NT2/D1 (cell line): ENCODE results near the gene USP35.

Experiments used
- SUZ12 ChIP-seq: IDR thresholded peaks from 2 replicates; pipeline ENCODE4 v1.6.1; 2011; ENCODE audit not compliant: insufficient read length, insufficient read depth; ENCODE audit errors: extremely low read depth
- YY1 ChIP-seq: IDR thresholded peaks from 2 replicates; pipeline ENCODE4 v1.6.1; 2011; ENCODE audit not compliant: insufficient read length, insufficient read depth

GRCh38 chr11:78262238-78262637 lies 73.5 kb downstream of the USP35 start:
- TF ChIP-seq SUZ12 (no peak), YY1 (no peak)
